Measurements from ENCODE around the gene SLFNL1. TPM values are rescaled to one million over a fixed set of nuclear protein-coding genes. Genes with fewer than 3 reads are reported as not detected.

SLFNL1 gene
- total and polyA plus RNA-seq, 8 donors = 0.79 to 4.9 (median 1.0) TPM

DNA sequence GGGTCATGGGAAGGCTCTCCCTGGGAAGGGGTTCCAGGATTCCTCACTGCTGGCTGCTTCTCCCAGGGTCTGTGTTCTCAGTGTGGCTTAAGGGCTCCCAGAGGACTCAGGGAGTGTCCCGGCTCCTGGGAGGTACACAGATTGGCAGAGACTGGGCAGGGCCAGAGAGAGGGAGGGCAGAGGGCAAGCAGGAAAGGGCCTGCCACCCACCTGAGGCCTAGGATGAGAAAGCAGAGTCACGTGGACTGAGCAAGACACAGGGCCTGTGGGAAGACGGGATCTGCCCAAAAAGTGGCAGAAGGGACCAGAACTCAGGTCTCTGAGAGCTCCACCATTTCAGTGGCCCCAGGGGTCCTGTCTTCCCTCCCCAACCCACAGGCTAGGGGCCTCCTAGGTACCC is 871 bp downstream of the SLFNL1 start:
- DNase-seq = peak in 1 of 4 donors; percentile 68
- TF ChIP-seq, protein P1, sequence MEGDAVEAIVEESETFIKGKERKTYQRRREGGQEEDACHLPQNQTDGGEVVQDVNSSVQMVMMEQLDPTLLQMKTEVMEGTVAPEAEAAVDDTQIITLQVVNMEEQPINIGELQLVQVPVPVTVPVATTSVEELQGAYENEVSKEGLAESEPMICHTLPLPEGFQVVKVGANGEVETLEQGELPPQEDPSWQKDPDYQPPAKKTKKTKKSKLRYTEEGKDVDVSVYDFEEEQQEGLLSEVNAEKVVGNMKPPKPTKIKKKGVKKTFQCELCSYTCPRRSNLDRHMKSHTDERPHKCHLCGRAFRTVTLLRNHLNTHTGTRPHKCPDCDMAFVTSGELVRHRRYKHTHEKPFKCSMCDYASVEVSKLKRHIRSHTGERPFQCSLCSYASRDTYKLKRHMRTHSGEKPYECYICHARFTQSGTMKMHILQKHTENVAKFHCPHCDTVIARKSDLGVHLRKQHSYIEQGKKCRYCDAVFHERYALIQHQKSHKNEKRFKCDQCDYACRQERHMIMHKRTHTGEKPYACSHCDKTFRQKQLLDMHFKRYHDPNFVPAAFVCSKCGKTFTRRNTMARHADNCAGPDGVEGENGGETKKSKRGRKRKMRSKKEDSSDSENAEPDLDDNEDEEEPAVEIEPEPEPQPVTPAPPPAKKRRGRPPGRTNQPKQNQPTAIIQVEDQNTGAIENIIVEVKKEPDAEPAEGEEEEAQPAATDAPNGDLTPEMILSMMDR (IDR thresholded peaks at IDR 0.05) = no peak
- Histone ChIP-seq H3K9me3 (no peaks in the 10 kb centered on the region), H3K4me3 (no peak overlapping the region), H3K4me1 (no peaks in the 10 kb centered on the region), H3K36me3 (peaks cover 0 to 45% of the 10 kb centered on the region in 2 donors), H3K27ac (peak overlapping the region; percentile 3 to 13), H3K27me3 (no peaks in the 10 kb centered on the region)
- peak; percentile 87 for ATAC-seq
- intact Hi-C loops (cut with DNase I) = no loop called here

DNA sequence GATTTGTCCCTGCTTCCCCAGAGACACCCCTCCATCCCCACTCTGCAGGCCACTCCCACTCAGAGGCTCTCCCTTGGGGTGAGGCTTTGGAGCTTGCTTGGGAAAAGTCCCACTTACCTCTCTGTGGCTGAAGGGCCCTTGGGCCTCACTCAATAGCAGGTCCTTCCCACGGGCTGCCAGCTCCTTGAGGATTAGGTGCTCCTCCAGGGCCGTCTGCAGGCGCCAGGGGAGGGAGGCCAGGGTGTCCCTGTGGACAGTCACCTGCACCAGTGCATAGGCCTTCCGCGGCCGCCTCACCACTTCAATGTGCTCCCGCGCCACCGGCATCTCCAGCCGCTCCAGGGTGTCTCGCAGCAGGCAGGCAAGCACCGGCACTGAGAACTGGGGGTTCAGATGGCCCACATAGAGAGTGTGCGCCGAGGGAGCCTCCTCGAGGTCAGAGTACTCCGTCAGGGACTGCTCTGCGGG is 1.4 kb downstream of the SLFNL1 start:
- peak in 3 of 4 donors; percentile 24 to 88 (median 86) for DNase-seq
- intact Hi-C loops (cut with DNase I) = no loop called here
- ATAC-seq = peak; percentile 90
- TF ChIP-seq, protein P1 (IDR thresholded peaks at IDR 0.05) = no peak
- Histone ChIP-seq H3K36me3 (peaks cover 0 to 45% of the 10 kb centered on the region in 2 donors), H3K4me1 (no peaks in the 10 kb centered on the region), H3K9me3 (no peaks in the 10 kb centered on the region), H3K27ac (peak overlapping the region in 1 of 2 donors; percentile 13), H3K4me3 (no peak overlapping the region), H3K27me3 (no peaks in the 10 kb centered on the region)

DNA sequence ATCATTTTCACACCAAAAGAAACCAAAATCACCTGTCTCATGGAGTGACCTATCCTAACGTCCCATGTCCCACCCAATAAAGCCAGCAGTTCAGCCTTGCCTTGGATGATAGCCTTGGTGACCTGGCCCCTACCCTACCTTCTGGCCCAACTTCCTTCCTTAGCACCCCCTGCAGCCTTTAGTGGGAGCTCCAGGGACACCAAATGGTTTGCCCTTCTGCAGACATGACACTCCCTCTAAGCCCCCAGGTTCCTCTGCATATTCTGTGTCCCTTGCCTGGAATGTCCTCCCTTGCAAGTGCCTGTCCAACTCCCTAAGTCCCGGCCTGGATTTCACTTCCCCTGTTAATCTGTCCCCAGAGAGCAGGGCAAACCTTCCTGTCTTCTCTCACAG is 2.2 kb downstream of the SLFNL1 start:
- TF ChIP-seq, protein P1 (IDR thresholded peaks at IDR 0.05) = no peak
- DNase-seq = no peak
- H3K4me1 ChIP-seq = peaks cover 0 to 3% of the 10 kb centered on the region in 2 donors
- intact Hi-C loops (cut with DNase I) = no loop called here
- H3K36me3 ChIP-seq = peaks cover 0 to 42% of the 10 kb centered on the region in 2 donors
- no peaks in the 10 kb centered on the region for H3K9me3 ChIP-seq
- no peak overlapping the region for H3K27ac ChIP-seq
- H3K4me3 ChIP-seq = no peak overlapping the region
- ATAC-seq = no peak
- H3K27me3 ChIP-seq = no peaks in the 10 kb centered on the region

DNA sequence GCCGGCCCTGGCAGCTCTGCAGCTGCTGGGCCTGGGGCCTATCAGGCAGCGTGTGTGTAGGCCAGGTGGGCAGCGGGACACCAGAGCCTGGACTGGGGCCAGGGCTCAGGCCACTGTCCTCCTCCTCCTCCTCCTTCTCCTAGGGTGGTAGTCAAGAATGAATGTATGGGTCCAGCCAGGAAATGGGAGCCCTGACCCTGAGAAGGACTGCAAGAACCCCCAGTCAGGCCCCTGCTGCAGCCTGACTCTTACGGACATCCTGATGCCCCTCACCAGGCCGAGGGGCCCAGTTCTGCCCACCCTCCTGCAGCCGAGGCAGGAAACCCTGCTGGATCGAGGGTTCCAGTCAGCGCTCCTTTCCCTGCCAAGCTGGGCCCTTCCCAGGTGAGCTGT is 3.5 kb downstream of the SLFNL1 start:
- Histone ChIP-seq H3K4me3 (no peak overlapping the region), H3K4me1 (peaks cover 0 to 16% of the 10 kb centered on the region in 2 donors), H3K36me3 (peaks cover 0 to 44% of the 10 kb centered on the region in 2 donors), H3K27ac (no peak overlapping the region), H3K27me3 (no peaks in the 10 kb centered on the region), H3K9me3 (no peaks in the 10 kb centered on the region)
- ATAC-seq (no peak), DNase-seq (no peak)
- TF ChIP-seq, protein P1 (IDR thresholded peaks at IDR 0.05) = no peak
- intact Hi-C loops (cut with DNase I) = no loop called here

DNA sequence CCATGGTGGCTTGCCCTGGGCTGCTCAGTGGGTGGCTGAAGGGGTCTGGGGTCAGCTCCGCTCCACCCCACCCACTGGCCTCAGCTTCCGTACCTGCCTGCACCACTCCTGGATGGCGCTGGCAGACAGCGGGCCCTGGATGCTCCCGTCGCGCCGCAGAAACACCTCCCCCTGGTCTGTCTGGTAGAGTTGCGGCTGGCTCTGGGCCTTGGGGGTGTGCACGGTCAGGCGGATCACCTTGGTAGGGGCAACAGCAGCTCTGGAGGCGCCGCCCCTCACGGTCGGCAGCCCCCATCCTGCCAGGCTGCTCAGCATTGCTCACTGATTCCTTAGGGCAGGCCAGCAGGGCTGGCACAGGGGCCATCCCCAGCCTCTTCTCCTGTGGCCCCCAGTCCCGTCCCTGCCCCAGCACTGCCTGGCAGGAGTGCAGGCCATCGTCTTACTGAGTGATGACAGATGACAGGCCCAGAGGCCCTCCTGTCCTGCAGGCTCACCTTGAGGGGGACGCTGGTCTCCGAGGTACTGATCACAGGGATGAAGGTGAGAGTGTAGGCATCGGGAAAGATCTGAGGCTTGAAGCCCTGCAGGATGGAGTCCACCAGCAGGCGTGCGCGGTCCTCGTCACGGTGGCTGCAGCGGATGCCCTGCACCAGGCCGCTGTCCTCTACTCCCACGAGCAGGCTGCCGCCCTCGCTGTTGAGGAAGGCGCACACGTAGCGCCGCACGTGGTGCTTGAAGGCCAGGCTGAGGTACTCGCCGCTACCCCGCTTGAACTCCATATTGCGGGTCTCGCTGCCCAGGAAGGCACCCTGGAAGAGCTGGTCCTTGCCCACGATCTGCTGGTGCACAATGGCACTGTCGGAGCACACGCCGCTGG is 4.1 kb downstream of the SLFNL1 start:
- peaks cover 0 to 51% of the 10 kb centered on the region in 2 donors for H3K36me3 ChIP-seq
- intact Hi-C loops (cut with DNase I) = no loop called here
- H3K4me3 ChIP-seq = no peak overlapping the region
- H3K27me3 ChIP-seq = no peaks in the 10 kb centered on the region
- H3K27ac ChIP-seq = no peak overlapping the region
- no peaks in the 10 kb centered on the region for H3K9me3 ChIP-seq
- ATAC-seq = no peak
- peaks cover 0 to 19% of the 10 kb centered on the region in 2 donors for H3K4me1 ChIP-seq
- no peak for DNase-seq
- TF ChIP-seq, protein P1 (IDR thresholded peaks at IDR 0.05) = no peak
